A549 (cell line): Measurements from ENCODE around the gene PGS1. TPM values are rescaled to one million over a fixed set of nuclear protein-coding genes. Genes with fewer than 3 reads are reported as not detected.

ENCODE experiments used
- ATAC-seq, 2 experiments: fragments of 200-7000 bp in 1 of 2; fragments of >200 bp in 1 of 2; cut with Nextera tagmentation in 1 of 2; cut with Tn5 transposase in 1 of 2; 3 replicates each; pipeline versions ENCODE4 v1.8.0 to v1.9.1; 2018 to 2020; ENCODE audit warnings: mild to moderate bottlenecking in 1 of 2, moderate library complexity in 1 of 2
- CTCF ChIA-PET: fragments of 300-600 bp; sonication (Branson Sonifier 250); formaldehyde crosslinking; extraction: SDS; loops from one replicate; lab custom pipeline; 2021; ENCODE audit warnings: antibody characterized with exemption, inconsistent platforms; lab: Yijun Ruan, JAX
- POLR2A ChIA-PET: fragments of 350-600 bp; formaldehyde crosslinking; extraction: SDS; loops from one replicate; lab custom pipeline; 2021; ENCODE audit warnings: antibody characterized with exemption, inconsistent platforms; lab: Yijun Ruan, JAX
- DNase-seq, 2 experiments: peaks; one replicate each; pipeline versions ENCODE4 v3.0.0 to v3.0.0-alpha.2; 2011 to 2016; ENCODE audit warnings: low read depth in 1 of 2, low spot score in 1 of 2
- FAIRE-seq: peaks from 2 replicates; lab custom pipeline; 2011; peaks lifted over from hg19 to GRCh38; lab: Jason Lieb, UNC
- H3K27ac ChIP-seq, 2 experiments: fragments of >200 bp; sonication (Bioruptor Twin); formaldehyde crosslinking; 3 replicates each; pipeline ENCODE4 v1.5.1; 2016 to 2017
- H3K4me1 ChIP-seq: fragments of >200 bp; sonication (Bioruptor Twin); formaldehyde crosslinking; 3 replicates; pipeline ENCODE4 v1.6.1; 2016
- H3K4me2 ChIP-seq: fragments of >200 bp; sonication (Bioruptor Twin); formaldehyde crosslinking; 3 replicates; pipeline ENCODE4 v1.6.1; 2016
- H3K4me3 ChIP-seq: fragments of >200 bp; sonication (Bioruptor Twin); formaldehyde crosslinking; 3 replicates; pipeline ENCODE4 v1.5.1; 2016
- H3K9me3 ChIP-seq: fragments of >200 bp; sonication (Bioruptor Twin); formaldehyde crosslinking; 3 replicates; pipeline ENCODE4 v1.6.1; 2016
- ATOH8 ChIP-seq: fragments of 250-450 bp; sonication (Bioruptor Pico); IDR thresholded peaks from 2 replicates; pipeline ENCODE4 v1.5.0; 2020; ENCODE audit warnings: low read depth, mild to moderate bottlenecking, moderate library complexity
- BCL3 ChIP-seq: fragments of >200 bp; sonication (Bioruptor Twin); formaldehyde crosslinking; IDR thresholded peaks from 3 replicates; pipeline ENCODE4 v1.6.1; 2016
- CBX8 ChIP-seq: fragments of 200-600 bp; sonication (generic); IDR thresholded peaks from 2 replicates; pipeline ENCODE4 v1.6.1; 2016
- CHD4 ChIP-seq: fragments of 200-600 bp; sonication (generic); IDR thresholded peaks from 2 replicates; pipeline ENCODE4 v1.6.1; 2016; ENCODE audit warnings: antibody characterized with exemption, mild to moderate bottlenecking, borderline replicate concordance
- HES2 ChIP-seq: fragments of >200 bp; sonication (Bioruptor Twin); formaldehyde crosslinking; IDR thresholded peaks from 2 replicates; pipeline ENCODE4 v1.6.1; 2016
- HOXB13 ChIP-seq: fragments of 250-450 bp; sonication (Bioruptor Pico); IDR thresholded peaks from 2 replicates; pipeline ENCODE4 v1.5.0; 2020; ENCODE audit warnings: low read depth, mild to moderate bottlenecking, moderate library complexity
- JUNB ChIP-seq: fragments of >200 bp; sonication (Bioruptor Twin); formaldehyde crosslinking; IDR thresholded peaks from 2 replicates; pipeline ENCODE4 v1.6.1; 2016
- KDM1A ChIP-seq: fragments of 200-600 bp; sonication (generic); IDR thresholded peaks from 2 replicates; pipeline ENCODE4 v1.6.1; 2016; ENCODE audit warnings: low read depth, mild to moderate bottlenecking
- KDM5A ChIP-seq: fragments of 200-600 bp; sonication (generic); IDR thresholded peaks from 2 replicates; pipeline ENCODE4 v1.6.1; 2016; ENCODE audit warnings: antibody characterized with exemption, mild to moderate bottlenecking
- MAZ ChIP-seq: fragments of 150-350 bp; IDR thresholded peaks from 2 replicates; pipeline ENCODE4 v1.6.1; 2014; ENCODE audit warnings: antibody characterized with exemption, low read depth, low read length, borderline replicate concordance
- POLR2AphosphoS2 ChIP-seq: conservative IDR thresholded peaks from 2 replicates; pipeline ENCODE4 v1.6.1; 2012; ENCODE audit warnings: low read length, improper control_type of control experiment, inconsistent platforms
- RARB ChIP-seq: fragments of 250-450 bp; sonication (Bioruptor Pico); IDR thresholded peaks from 2 replicates; pipeline ENCODE4 v1.8.0; 2021; ENCODE audit warnings: mild to moderate bottlenecking, moderate library complexity
- RCOR1 ChIP-seq: fragments of 150-350 bp; IDR thresholded peaks from 2 replicates; pipeline ENCODE4 v1.6.1; 2014; ENCODE audit warnings: antibody characterized with exemption, low read length, low read depth
- REST ChIP-seq: fragments of 200-600 bp; sonication (generic); IDR thresholded peaks from 2 replicates; pipeline ENCODE4 v1.6.1; 2016; ENCODE audit warnings: antibody characterized with exemption, mild to moderate bottlenecking, moderate library complexity
- RFX5 ChIP-seq: fragments of 450-650 bp; IDR thresholded peaks from 2 replicates; pipeline ENCODE4 v1.7.1; 2014; ENCODE audit warnings: antibody characterized with exemption, mild to moderate bottlenecking, moderate library complexity
- SMC3 ChIP-seq: fragments of >200 bp; sonication (Bioruptor Twin); formaldehyde crosslinking; IDR thresholded peaks from 3 replicates; pipeline ENCODE4 v1.6.1; 2018; ENCODE audit warnings: inconsistent platforms
- ZC3H11A ChIP-seq: fragments of 450-650 bp; IDR thresholded peaks from 2 replicates; pipeline ENCODE4 v1.6.1; 2014; ENCODE audit warnings: antibody characterized with exemption, mild to moderate bottlenecking
- whole genome bisulfite sequencing: methylation state at CpG from one replicate; pipeline ENCODE4 v1.1.6; 2017; ENCODE audit errors: missing lambda C conversion rate; 5-methylcytosine and 5-hydroxymethylcytosine counted together
- polyA plus RNA-seq, 4 experiments: library from polyadenylated mRNA; depleted of rRNA in 3 of 4; stranded (reverse); fragments of >200 nt; fragmentation: RNase III in 1 of 4; extraction: RNeasy Plus Mini Kit Qiagen cat#74134 plus additional on column Dnase treatment in 1 of 4; gene quantifications; 2 replicates in 3 of 4; 3 replicates in 1 of 4; pipeline ENCODE4 v1.2.3, GENCODE V29; 2011 to 2017

Gene PGS1
- polyA plus RNA-seq, 2 of the 4 experiments (the other 2 are of a cell fraction), result 23.7 to 29.5 TPM

GRCh38 chr17:78468366-78468765 is 89.9 kb downstream of the PGS1 start (continued):
- TF ChIP-seq REST, result no peak

GRCh38 chr17:78469443-78469842 is 91.0 kb downstream of the PGS1 start:
- FAIRE-seq, result no peak
- TF ChIP-seq CHD4 (no peak), ATOH8 (CRISPR knock-in tag) (no peak), POLR2AphosphoS2 (no peak), RARB (CRISPR knock-in tag) (no peak), KDM5A (no peak), BCL3 (no peak), HES2 (no peak), RFX5 (no peak), JUNB (no peak), HOXB13 (no peak), ZC3H11A (no peak), REST (no peak), RCOR1 (no peak), KDM1A (no peak), CBX8 (no peak), SMC3 (no peak), MAZ (no peak)
- DNase-seq, result no peak
- 86% methylated on average over 7 of the region's 7 CpGs for WGBS
- no peak overlapping the region for H3K4me2 ChIP-seq
- peaks cover 3% of the 10 kb centered on the region; the same call in 1 of the 3 replicates for H3K9me3 ChIP-seq
- no peak overlapping the region for H3K27ac ChIP-seq
- ChIA-PET CTCF (no interaction called here), POLR2A (no interaction called here)
- no peak for ATAC-seq
- H3K4me1 ChIP-seq, result no peaks in the 10 kb centered on the region
- H3K4me3 ChIP-seq, result no peak overlapping the region
